ENCODE measurements around the gene ITGA3. TPM values are rescaled to one million over a fixed set of nuclear protein-coding genes. Genes with fewer than 3 reads are reported as not detected.

ITGA3 gene
- total RNA-seq, 1 experiment from 2014 or later, result 392 TPM

GRCh38 chr17:50050431-50051032, 5.4 kb upstream of the ITGA3 start:
- H3K79me2 ChIP-seq (ENCODE audit: insufficient read depth, low read length), result no peaks in the 10 kb centered on the region
- no peak for TF ChIP-seq FOSL1 (IDR thresholded peaks at IDR 0.05; ENCODE audit: low read depth)
- 0 out of 6 replicates have a peak, but pooled peaks of 2 of the 3 experiments have one; percentile 15 to 23 for TF ChIP-seq CTCF (IDR thresholded peaks at IDR 0.05 in 2 of 3, conservative IDR thresholded peaks at IDR 0.05 in 1 of 3; ENCODE audit: borderline replicate concordance in 1 of 3, insufficient read depth in 1 of 3, low read depth in 2 of 3, low read length in 2 of 3)
- H3K27me3 ChIP-seq (ENCODE audit: insufficient read depth, low read length), result no peaks in the 10 kb centered on the region
- peak overlapping the region; percentile 0 to 30; a peak in 2 of 4 replicates for H3K4me3 ChIP-seq (replicated peaks in 1 of 2; ENCODE audit: low read depth in 1 of 2, low read length in 2 of 2)
- peak overlapping the region; percentile 87 for H3K4me2 ChIP-seq (ENCODE audit: low read length)
- no peak for DNase-seq (ENCODE audit: low read depth, low spot score)
- H4K20me1 ChIP-seq (ENCODE audit: insufficient read depth), result no peaks in the 10 kb centered on the region
- ChIA-PET CTCF (interaction anchor here (1.4 kb wide), 1 partner anchor 23 kb away, joined by 7 read pairs; no protein-coding TSS in a partner anchor), RAD21 (ENCODE audit: low non-redundant PET in 1 of 2, low total read pairs in 2 of 2, uncharacterized antibody in 2 of 2, unreplicated experiment in 2 of 2) (no interaction called here), POLR2A (interaction anchor here (0.7 to 1.3 kb wide), 2 partner anchors 10 to 13 kb away, joined by 4 to 9 read pairs; no protein-coding TSS in a partner anchor)
- peak overlapping the region; percentile 82 for H3K9ac ChIP-seq (ENCODE audit: low read length)
- BruUV-seq (replicated peaks), result no TSS peak
- H3K4me1 ChIP-seq (ENCODE audit: control insufficient read depth in 1 of 2, insufficient read depth in 2 of 2, low read length in 2 of 2), result peaks cover 77 to 90% of the 10 kb centered on the region in 2 experiments
- H3K36me3 ChIP-seq (ENCODE audit: control insufficient read depth in 1 of 2, insufficient read depth in 2 of 2, low read length in 2 of 2), result no peaks in the 10 kb centered on the region
- no peaks in the 10 kb centered on the region for H3K9me3 ChIP-seq (ENCODE audit: control insufficient read depth in 1 of 2, insufficient read depth in 1 of 2, low read depth in 1 of 2, low read length in 2 of 2)
- no peaks in the 10 kb centered on the region for H3K9me2 ChIP-seq (ENCODE audit: insufficient read depth)
- ATAC-seq, result peak; percentile 20
- intact Hi-C loops (cut with micrococcal nuclease), result no loop called here
- H2AFZ ChIP-seq (ENCODE audit: low read depth, low read length, poor library complexity, severe bottlenecking), result no peak overlapping the region
- peak overlapping the region; percentile 93 for H3K27ac ChIP-seq (ENCODE audit: low read depth, low read length)

- no peak overlapping the region for H2AFZ ChIP-seq (ENCODE audit: low read depth, low read length, poor library complexity, severe bottlenecking)
- TF ChIP-seq ATF3 (IDR thresholded peaks at IDR 0.05) (no peak), SP1 (IDR thresholded peaks at IDR 0.05; ENCODE audit: low read depth) (no peak), ZFX (IDR thresholded peaks at IDR 0.05) (peak; percentile 79; the same call in 1 of the 2 replicates), POLR2AphosphoS5 (IDR thresholded peaks at IDR 0.05; ENCODE audit: low read depth, low read length) (peak; percentile 91), ELF1 (IDR thresholded peaks at IDR 0.05; ENCODE audit: borderline replicate concordance, low read depth) (no peak), TCF7L2 (IDR thresholded peaks at IDR 0.05; ENCODE audit: borderline replicate concordance, extremely low read depth, insufficient read depth, insufficient read length) (peak; percentile 73), YY1 (IDR thresholded peaks at IDR 0.05; ENCODE audit: extremely low read depth, insufficient replicate concordance, low read depth, low read length) (peak; percentile 78), MAX (IDR thresholded peaks at IDR 0.05) (no peak), CBX3 (IDR thresholded peaks at IDR 0.05; ENCODE audit: low read depth) (no peak), CEBPB (IDR thresholded peaks at IDR 0.05; ENCODE audit: low read depth) (no peak), EZH2phosphoT487 (IDR thresholded peaks at IDR 0.05; ENCODE audit: borderline replicate concordance) (no peak), POLR2A (IDR thresholded peaks at IDR 0.05; ENCODE audit: borderline replicate concordance, extremely low read depth, insufficient read depth, insufficient read length) (peak; percentile 83)
- no peaks in the 10 kb centered on the region for H3K9me2 ChIP-seq (ENCODE audit: insufficient read depth)
- H3K4me3 ChIP-seq (replicated peaks in 1 of 2; ENCODE audit: low read depth in 1 of 2, low read length in 2 of 2), result peak overlapping the region; percentile 0 to 30; a peak in 3 of 4 replicates
- no peaks in the 10 kb centered on the region for H3K36me3 ChIP-seq (ENCODE audit: control insufficient read depth in 1 of 2, insufficient read depth in 2 of 2, low read length in 2 of 2)
- CTCF ChIA-PET, result interaction anchor here (1.1 to 1.4 kb wide), 2 partner anchors 24 to 37 kb away, joined by 3 to 4 read pairs; no protein-coding TSS in a partner anchor
- ATAC-seq (peak; percentile 62), DNase-seq (ENCODE audit: low read depth, low spot score) (peak; percentile 96)
- peak overlapping the region; percentile 93 for H3K27ac ChIP-seq (ENCODE audit: low read depth, low read length)
- H3K4me1 ChIP-seq (ENCODE audit: control insufficient read depth in 1 of 2, insufficient read depth in 2 of 2, low read length in 2 of 2), result peaks cover 77 to 90% of the 10 kb centered on the region in 2 experiments
- peak overlapping the region; percentile 87 for H3K4me2 ChIP-seq (ENCODE audit: low read length)
- BruUV-seq (replicated peaks), result no TSS peak
- RAD21 ChIA-PET (ENCODE audit: low non-redundant PET in 1 of 2, low total read pairs in 2 of 2, uncharacterized antibody in 2 of 2, unreplicated experiment in 2 of 2), result no interaction called here
- H3K27me3 ChIP-seq (ENCODE audit: insufficient read depth, low read length), result no peaks in the 10 kb centered on the region
- POLR2A ChIA-PET, result interaction anchor here (0.8 to 6.8 kb wide), 3 partner anchors 14 to 21 kb away, joined by 3 to 99 read pairs (median 4); no protein-coding TSS in a partner anchor
- H3K79me2 ChIP-seq (ENCODE audit: insufficient read depth, low read length), result peaks cover 4% of the 10 kb centered on the region; the same call in 1 of the 2 replicates
- H4K20me1 ChIP-seq (ENCODE audit: insufficient read depth), result no peaks in the 10 kb centered on the region
- peak overlapping the region; percentile 82 for H3K9ac ChIP-seq (ENCODE audit: low read length)
- H3K9me3 ChIP-seq (ENCODE audit: control insufficient read depth in 1 of 2, insufficient read depth in 1 of 2, low read depth in 1 of 2, low read length in 2 of 2), result no peaks in the 10 kb centered on the region
- intact Hi-C loops (cut with micrococcal nuclease), result no loop called here
Observed at GRCh38 chr17:50051082-50051576, 4.8 kb upstream of the ITGA3 start.
